NT2/D1 (cell line): Measurements from ENCODE around the gene KIF24.

ENCODE experiments used
- SUZ12 ChIP-seq: IDR thresholded peaks from 2 replicates; pipeline ENCODE4 v1.6.1; 2011; ENCODE audit not compliant: insufficient read length, insufficient read depth; ENCODE audit errors: extremely low read depth
- YY1 ChIP-seq: IDR thresholded peaks from 2 replicates; pipeline ENCODE4 v1.6.1; 2011; ENCODE audit not compliant: insufficient read length, insufficient read depth
- ZNF274 ChIP-seq: IDR thresholded peaks from 2 replicates; pipeline ENCODE4 v1.6.1; 2011; ENCODE audit warnings: mild to moderate bottlenecking, low read depth, low read length

- TF ChIP-seq SUZ12 (no peak), ZNF274 (no peak), YY1 (no peak)
Observed at GRCh38 chr9:34328500-34328986, 525 bp downstream of the KIF24 start.
